Esophagus muscularis mucosa (tissue), 3 donors: ENCODE results near the gene ECE1.

Experiments
- CTCF ChIP-seq, 3 experiments: fragments of 200-600 bp in 2 of 3; fragments of 450-650 bp in 1 of 3; sonication (generic) in 2 of 3; IDR thresholded peaks; one replicate each; pipeline ENCODE4 v1.5.1; 2017 to 2019; ENCODE audit warnings: antibody characterized with exemption in 3 of 3, mild to moderate bottlenecking in 2 of 3, moderate library complexity in 1 of 3
- EP300 ChIP-seq: sonication (generic); formaldehyde crosslinking; IDR thresholded peaks from one replicate; pipeline ENCODE4 v1.6.1; 2017; ENCODE audit warnings: antibody characterized with exemption

GRCh38 chr1:21174230-21174629 is 116.0 kb downstream of the ECE1 start:
- no peak for TF ChIP-seq CTCF (IDR thresholded peaks at IDR 0.05)
- TF ChIP-seq EP300: no peak
